PC-9 (cell line): ENCODE results near the gene TBC1D22B.

Experiments used
- CTCF ChIP-seq: fragments of 200-600 bp; sonication (generic); conservative IDR thresholded peaks from 2 replicates; pipeline ENCODE4 v1.6.1; 2017; ENCODE audit warnings: mixed run types, antibody characterized with exemption, mild to moderate bottlenecking, moderate library complexity
- EZH2 ChIP-seq: fragments of 200-600 bp; sonication (generic); IDR thresholded peaks from 2 replicates; pipeline ENCODE4 v1.8.0; 2017; ENCODE audit warnings: antibody characterized with exemption, low read depth

DNA sequence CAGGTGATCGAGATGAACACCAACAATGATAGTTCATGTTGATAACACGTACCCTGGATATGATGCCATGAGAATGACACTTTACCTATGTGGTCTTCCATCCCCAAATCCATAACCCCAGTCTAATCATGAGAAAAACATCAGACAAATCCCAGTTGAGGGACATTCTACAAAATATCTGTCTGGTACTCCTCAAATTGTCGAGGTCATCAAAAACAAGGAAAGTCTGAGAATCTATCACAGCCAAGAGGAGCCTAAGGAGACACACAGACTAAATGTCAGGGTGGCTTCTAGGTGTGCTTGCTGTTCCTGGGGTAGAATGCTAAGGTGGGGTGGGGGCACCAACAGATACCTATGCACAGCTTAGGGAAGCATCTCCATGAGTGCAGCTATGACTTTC is 93.5 kb downstream of the TBC1D22B start:
- TF ChIP-seq CTCF (no peak), EZH2 (no peak)
